Iris pigment epithelial cell (primary cell): ENCODE measurements around the gene TCF25.

ENCODE experiments used
- DNase-seq: peaks from one replicate; pipeline ENCODE4 v3.0.0-alpha.2; 2011; ENCODE audit warnings: low read depth

The TCF25 gene

DNA sequence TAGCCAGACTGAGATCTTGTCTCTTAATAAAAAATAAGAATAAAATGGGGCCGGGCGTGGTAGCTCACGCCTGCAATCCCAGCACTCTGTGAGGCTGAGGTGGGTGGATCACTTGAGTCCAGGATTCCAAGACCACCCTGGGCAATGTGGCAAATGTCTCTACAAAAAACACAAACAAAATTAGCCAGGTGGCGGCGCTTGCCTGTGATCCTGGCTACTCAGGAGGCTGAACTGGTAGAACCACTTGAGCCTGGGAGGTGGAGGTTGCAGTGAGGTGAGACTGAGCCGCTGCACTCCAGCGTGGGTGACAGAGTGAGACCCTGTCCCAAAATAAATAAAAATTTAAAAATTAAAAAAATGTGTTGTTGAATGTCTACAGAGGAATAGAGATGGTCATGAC lies 72.3 kb downstream of the TCF25 start:
- no peak for DNase-seq

DNA sequence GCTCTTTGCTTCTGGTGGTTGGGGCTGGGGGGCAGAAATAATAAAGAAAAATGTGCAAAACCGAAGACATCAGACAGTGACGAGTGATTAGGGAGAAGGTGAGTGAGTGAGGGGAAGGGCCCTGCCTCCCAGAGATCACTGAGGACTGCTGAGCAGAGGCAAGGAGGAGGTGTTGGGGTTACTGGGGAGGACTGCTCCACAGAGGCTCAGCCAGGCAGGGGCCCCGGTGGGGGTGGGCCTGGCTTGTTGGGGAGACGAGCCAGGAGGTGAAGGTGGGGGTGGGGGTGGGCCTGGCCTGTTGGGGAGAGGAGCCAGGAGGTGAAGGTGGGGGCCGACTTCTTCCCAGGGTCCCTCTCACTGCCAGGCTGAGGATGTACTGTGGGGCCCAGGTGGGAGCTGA lies 73.1 kb downstream of the TCF25 start:
- no peak for DNase-seq

DNA sequence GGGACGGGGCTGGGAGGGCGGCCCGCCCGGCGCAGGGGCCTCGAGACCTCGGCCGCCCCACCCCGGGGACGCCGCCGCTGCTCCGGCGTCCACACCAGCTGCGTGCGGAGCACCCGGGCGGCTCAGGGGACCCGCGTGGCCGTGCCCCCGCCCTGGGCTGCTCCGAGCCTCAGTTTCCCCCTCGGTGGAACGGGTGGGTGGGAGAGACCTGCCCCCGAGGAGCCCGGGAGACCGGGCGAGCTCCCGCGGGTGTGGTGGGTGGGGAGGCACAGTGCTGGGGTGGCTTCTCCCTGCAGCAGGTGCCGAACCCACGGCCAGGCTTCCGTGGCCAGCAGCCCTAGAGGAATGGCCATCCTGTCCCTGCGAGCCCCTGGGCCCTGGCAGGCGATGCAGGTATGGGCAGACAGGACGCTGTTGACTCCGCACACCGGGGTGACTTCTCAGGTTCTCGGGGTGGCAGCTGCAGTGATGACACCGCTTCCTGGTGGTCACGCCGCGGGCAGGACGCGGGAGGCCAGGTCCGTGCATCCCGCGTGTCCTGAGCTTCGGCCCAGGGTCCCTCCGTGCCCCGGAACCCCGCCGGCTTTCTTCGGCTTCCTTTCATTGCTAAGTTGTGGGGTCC lies 75.8 kb downstream of the TCF25 start:
- no peak for DNase-seq

DNA sequence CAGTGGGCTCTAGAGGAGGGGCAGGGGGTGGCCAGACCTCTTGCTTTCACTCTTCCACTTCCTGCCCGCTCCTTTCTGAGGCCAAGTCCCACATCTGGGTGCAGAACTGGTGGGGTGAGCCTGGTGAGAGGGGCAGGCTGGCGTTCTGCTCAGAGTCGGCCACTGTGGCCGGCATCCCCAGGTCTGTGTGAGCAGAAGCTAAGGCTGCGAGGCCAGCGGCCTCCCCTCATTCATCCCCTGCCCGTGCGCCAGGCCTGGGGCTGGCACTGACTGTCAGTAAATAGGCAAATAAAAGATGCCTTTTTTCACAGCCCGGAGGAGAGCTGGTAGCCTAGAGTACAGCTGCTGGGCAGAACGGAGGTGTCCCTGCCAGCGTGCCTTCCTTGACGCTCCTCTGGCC lies 76.4 kb downstream of the TCF25 start:
- no peak for DNase-seq

DNA sequence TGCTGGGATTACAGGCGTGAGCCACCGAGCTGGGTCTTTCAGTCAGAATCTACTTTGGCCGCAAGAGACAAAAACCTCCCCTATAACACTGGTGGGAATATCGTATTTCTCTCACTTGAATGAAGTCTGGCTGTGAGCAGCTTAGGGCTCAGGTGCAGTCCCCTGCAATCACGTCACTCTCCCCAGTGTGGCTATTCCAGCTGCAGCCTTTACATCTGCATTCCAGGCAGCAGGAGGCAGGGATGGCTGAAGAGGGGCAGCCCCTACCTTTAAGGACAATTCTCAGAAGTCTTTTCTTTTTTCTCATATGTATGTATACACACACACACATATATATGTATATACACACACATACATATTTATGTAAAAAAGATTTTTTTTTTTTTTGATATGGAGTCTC lies 78.1 kb downstream of the TCF25 start:
- no peak for DNase-seq

DNA sequence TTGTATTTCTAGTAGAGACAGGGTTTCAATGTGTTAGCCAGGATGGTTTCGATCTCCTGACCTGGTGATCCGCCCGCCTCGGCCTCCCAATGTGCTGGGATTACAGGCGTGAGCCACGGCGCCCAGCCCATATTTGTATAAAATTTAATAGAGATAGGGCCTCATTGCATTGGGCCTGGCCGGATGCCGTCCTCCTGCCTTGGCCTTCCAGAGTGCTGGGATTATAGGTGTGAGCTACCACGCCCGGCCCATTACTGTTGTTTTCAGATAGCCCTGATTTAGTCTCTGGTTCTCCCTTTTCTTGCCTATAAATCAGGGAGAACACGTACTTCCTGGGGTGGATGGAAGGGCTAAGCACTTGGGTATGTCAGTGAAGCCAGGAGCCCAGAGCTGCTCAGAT lies 78.7 kb downstream of the TCF25 start:
- DNase-seq, result no peak

DNA sequence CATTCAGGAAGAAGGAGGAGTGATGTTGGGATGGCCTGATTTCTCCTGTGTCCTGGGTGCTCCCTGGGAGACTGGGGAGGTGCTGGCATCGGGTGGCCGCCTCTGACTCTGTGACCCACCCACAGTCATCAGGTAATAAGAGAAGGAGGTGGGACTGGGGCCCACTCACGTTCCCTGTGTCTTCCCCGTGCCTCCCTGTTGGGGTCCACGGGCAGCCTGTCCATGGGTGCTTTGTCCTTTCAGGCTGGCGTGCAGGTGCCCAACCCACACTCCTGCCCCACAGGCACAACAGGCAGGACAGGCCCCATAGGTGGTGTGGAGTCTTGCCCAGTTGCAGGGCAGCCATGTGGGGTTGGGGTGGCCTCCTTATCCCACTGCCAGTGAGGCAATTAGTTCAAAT lies 79.2 kb downstream of the TCF25 start:
- DNase-seq, result no peak

DNA sequence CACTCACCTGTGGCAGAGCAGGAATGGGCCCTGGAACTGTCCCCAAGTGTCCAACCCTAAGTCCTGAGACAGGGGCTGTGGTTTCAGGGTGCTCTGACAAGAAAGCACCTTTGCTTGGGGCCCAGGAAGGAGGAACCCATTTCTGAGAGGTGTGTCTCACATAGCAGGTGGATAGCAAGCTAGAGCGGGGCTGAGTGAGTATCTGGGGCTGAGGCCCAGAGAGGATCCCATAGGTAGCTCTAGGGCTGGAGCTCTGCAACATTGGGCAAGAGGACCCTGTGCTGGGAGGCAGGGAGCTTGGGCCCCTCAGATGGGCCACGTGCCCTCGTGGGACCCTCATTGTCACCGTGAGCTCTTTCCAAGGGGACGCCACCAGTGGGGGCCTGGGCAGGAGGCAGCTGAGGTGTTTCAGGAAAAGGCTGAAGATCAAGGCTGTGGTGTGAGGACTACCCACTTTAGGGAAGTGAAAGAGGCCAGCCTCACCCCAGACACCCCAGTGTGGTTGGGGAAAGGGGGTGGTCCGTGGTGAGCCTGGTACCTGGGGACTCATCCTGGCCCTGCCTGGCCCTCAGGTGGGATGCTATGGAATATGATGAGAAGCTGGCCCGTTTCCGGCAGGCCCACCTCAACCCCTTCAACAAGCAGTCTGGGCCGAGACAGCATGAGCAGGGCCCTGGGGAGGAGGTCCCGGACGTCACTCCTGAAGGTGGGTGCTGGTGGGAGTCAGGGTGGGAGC lies 80.4 kb downstream of the TCF25 start:
- DNase-seq, result no peak

DNA sequence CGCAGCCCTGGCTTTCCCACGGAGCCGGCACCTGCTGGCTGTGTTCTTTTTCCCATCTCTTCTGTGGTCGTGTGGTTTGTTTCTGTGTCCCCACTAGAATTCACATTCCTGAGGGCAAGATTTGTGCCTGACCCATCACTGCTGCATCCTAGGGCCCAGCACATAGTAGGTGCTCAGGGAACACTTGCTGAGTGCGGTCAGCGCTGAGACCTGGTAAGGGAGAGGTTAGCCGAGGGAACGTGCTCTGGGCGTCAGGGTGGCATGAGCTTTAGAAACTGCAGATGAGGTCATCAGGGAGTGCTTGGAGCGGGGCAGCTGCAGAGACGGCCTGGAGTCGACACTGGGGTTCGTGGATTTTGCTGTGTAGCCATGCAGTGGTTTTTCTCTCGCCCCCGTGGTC lies 81.1 kb downstream of the TCF25 start:
- no peak for DNase-seq

DNA sequence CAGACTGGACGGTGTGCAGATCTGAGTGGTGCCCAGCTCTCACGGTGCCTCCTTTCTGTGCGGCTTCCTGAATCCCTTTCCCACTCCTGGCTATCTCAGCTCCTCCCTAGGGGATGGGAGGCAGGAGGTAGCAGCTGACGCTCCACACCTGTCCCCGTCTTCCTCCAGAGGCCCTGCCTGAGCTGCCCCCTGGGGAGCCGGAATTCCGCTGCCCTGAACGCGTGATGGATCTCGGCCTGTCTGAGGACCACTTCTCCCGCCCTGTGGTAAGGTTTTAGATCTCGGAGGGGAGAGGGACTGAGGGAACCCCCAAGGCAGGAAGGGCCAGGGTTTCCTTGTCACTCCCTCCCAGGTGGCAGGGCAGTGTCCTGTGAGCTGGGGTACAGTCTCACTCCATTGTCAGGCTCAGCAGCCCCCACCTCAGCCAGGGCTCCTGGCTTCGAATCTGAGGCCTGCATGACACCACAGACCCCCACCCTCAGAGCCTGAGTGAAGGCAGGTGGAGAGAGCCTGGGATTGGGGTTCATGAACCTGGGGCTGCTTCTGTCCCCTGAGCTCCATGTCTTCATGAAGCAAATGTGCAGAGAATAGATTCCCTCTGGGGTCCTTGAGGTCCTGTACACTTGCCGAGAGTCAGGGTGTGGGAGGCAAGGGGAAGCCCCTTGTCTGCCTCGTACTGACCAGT lies 81.8 kb downstream of the TCF25 start:
- DNase-seq, result no peak

DNA sequence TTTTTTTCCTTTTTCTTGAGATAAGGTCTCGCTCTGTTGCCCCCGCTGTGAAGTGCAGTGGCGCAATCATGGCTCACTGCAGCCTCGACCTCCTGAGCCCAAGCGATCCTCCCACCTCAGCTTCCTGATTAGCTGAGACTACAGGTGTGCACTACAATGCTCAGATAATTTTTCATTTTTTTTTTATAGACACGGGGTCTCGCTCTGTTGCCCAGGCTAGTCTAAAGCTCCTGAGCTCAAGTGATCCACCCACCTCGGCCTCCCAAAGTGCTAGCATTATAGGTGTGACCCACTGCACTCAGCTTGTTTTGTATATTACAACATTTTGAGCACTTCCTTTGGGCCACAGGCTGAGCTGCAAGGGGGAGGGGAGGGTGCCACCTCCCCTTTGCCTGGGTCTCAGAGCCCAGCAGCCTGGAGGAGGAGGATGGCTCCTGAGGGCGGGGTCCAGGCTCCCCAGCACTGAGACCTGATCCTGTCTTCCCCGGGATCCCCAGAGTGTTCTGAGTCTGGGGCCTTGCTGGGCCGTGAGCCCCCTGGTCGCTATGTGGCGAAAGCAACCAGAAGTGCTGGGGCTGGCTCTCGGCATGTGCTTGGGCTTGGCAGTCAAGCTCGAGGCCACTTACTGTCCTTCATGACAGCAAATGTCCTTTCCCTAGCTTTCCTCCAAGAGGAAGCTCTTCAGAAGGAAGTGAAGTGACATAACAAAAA lies 83.3 kb downstream of the TCF25 start:
- DNase-seq, result no peak

DNA sequence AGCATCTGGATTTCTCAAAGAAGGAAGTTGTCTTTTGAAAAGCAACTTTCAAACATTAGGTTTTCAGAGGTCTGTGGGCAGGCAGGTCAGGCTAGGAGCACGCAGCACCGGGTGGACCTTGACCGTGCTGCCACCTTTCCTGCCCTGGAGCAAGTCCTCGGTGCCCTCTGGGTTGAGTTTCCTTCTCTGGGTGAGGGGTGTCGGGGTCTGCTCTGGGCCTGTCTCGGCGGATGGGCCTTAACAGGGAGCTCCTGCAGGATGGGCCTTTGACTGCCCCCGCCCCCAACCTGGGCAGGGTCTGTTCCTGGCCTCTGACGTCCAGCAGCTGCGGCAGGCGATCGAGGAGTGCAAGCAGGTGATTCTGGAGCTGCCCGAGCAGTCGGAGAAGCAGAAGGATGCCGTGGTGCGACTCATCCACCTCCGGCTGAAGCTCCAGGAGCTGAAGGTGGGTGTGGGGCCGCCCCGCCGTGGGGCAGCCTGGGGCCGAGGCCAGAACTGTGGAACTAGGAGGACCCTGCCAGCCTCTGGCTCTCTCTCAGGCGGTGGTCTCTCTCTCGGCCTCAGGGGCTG lies 83.9 kb downstream of the TCF25 start:
- DNase-seq, result no peak

DNA sequence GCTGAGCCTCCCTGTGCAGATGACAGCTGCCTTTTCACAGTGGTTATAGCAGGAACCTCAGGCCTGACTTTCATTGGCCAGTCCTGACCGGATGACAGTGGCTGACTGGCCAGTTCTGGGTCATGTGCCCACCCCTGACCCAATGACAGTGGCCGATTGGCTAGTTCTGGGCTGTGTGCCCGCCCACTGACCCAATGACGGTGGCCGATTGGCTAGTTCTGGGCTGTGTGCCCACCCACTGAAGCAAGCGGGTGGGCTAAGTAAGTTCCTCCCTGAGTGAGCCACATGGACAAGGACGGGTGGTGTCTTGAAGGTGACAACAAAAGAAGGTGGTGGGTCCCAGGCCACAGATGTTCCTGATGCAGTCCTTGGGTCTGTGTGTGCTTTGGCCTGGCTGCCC lies 84.7 kb downstream of the TCF25 start:
- DNase-seq, result peak; percentile 44

DNA sequence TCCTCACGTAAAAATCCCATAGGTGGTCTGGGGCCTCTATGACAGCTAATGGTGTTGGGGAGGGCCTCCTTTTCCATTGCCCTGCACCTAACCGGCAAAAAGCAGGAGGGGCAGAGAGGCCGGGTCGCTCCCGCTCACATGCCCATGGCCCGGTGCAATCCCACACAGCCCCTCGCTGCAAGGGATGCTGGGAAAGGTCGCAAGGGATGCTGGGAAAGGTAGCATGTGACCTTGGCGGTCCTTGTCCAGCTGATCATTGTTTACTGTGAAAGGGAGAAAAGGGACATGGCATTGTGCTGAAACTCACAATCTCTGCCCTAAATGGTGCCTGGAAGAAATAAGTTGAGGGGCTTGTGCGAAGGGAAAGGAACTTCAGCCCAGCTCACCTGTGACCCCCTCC lies 85.2 kb downstream of the TCF25 start:
- no peak for DNase-seq

DNA sequence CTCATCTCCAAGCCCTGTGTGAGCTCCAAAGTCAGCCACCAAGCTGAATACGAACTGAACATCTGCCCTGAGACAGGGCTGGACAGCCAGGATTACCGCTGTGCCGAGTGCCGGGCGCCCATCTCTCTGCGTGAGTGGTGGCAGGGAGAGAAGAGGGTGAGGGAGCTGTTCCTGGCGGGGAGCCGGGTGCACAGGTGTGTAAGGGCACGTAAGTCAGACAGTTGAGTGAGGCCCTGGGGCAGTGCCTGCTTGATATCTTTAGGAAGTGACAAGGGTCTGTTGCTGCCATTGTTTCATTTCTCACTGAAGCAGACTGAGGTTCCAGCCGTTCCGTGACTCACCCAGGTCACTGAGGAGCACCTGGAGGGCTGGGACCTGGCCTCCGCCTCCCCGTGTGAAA lies 87.6 kb downstream of the TCF25 start:
- no peak for DNase-seq
